Muscle layer of duodenum (tissue), 2 donors: ENCODE results near the gene C4A.

Experiments used
- H3K27ac ChIP-seq: one replicate; pipeline ENCODE4 v1.7.0; 2013; ENCODE audit warnings: mild to moderate bottlenecking, low read length
- H3K27me3 ChIP-seq: one replicate; pipeline ENCODE4 v1.7.0; 2013; ENCODE audit warnings: low read depth, mild to moderate bottlenecking, control low read depth, low read length
- H3K36me3 ChIP-seq, 2 donors: one replicate each; pipeline ENCODE4 v1.7.0; 2013; ENCODE audit warnings: low read length in 2 of 2, control low read depth in 1 of 2, mild to moderate bottlenecking in 1 of 2; ENCODE audit not compliant: insufficient read depth in 2 of 2, control insufficient read depth in 1 of 2
- H3K4me1 ChIP-seq, 2 donors: one replicate each; pipeline ENCODE4 v1.7.0; 2013; ENCODE audit warnings: low read length in 2 of 2, mild to moderate bottlenecking in 2 of 2, control low read depth in 1 of 2, moderate library complexity in 1 of 2; ENCODE audit not compliant: insufficient read depth in 2 of 2, control insufficient read depth in 1 of 2
- H3K4me3 ChIP-seq, 2 donors: one replicate each; pipeline ENCODE4 v1.7.0; 2013; ENCODE audit warnings: low read length in 2 of 2, low read depth in 1 of 2, mild to moderate bottlenecking in 1 of 2
- H3K9me3 ChIP-seq, 2 donors: one replicate each; pipeline ENCODE4 v1.7.0; 2013; ENCODE audit warnings: low read length in 2 of 2, control low read depth in 1 of 2, mild to moderate bottlenecking in 1 of 2; ENCODE audit not compliant: control insufficient read depth in 1 of 2
- donor health status: healthy.

Gene C4A

GRCh38 chr6:31947864-31948263 is 34.0 kb upstream of the C4A start:
- H3K27ac ChIP-seq, result no peak overlapping the region
- H3K4me3 ChIP-seq, result no peak overlapping the region
- no peaks in the 10 kb centered on the region for H3K9me3 ChIP-seq
- H3K27me3 ChIP-seq, result no peaks in the 10 kb centered on the region
- H3K36me3 ChIP-seq, result peaks cover 14 to 15% of the 10 kb centered on the region in 2 donors
- peaks cover 5 to 14% of the 10 kb centered on the region in 2 donors for H3K4me1 ChIP-seq

- Histone ChIP-seq H3K36me3 (peaks cover 18 to 19% of the 10 kb centered on the region in 2 donors), H3K27me3 (no peaks in the 10 kb centered on the region), H3K4me3 (no peak overlapping the region), H3K27ac (no peak overlapping the region), H3K9me3 (no peaks in the 10 kb centered on the region), H3K4me1 (peaks cover 5 to 14% of the 10 kb centered on the region in 2 donors)
These were observed 33.6 kb upstream of the C4A start for GRCh38 chr6:31948306-31948705.

GRCh38 chr6:31948753-31949413 is 33.0 kb upstream of the C4A start:
- Histone ChIP-seq H3K36me3 (peaks cover 24 to 25% of the 10 kb centered on the region in 2 donors), H3K4me1 (peaks cover 5 to 14% of the 10 kb centered on the region in 2 donors), H3K27me3 (no peaks in the 10 kb centered on the region), H3K4me3 (no peak overlapping the region), H3K9me3 (no peaks in the 10 kb centered on the region), H3K27ac (no peak overlapping the region)

GRCh38 chr6:31949926-31950548 is 31.8 kb upstream of the C4A start:
- Histone ChIP-seq H3K4me1 (peaks cover 5 to 9% of the 10 kb centered on the region in 2 donors), H3K9me3 (no peaks in the 10 kb centered on the region), H3K27ac (no peak overlapping the region), H3K36me3 (peaks cover 36% of the 10 kb centered on the region in 2 donors), H3K27me3 (no peaks in the 10 kb centered on the region), H3K4me3 (no peak overlapping the region)

- no peaks in the 10 kb centered on the region for H3K9me3 ChIP-seq
- H3K36me3 ChIP-seq, result peaks cover 47 to 51% of the 10 kb centered on the region in 2 donors
- no peaks in the 10 kb centered on the region for H3K27me3 ChIP-seq
- H3K4me3 ChIP-seq, result no peak overlapping the region
- H3K27ac ChIP-seq, result no peak overlapping the region
- H3K4me1 ChIP-seq, result peaks cover 0 to under 1% of the 10 kb centered on the region in 2 donors
These were observed 29.6 kb upstream of the C4A start for GRCh38 chr6:31952140-31952805.

- H3K27me3 ChIP-seq, result no peaks in the 10 kb centered on the region
- H3K4me3 ChIP-seq, result no peak overlapping the region
- peaks cover 47 to 51% of the 10 kb centered on the region in 2 donors for H3K36me3 ChIP-seq
- H3K9me3 ChIP-seq, result no peaks in the 10 kb centered on the region
- H3K4me1 ChIP-seq, result peaks cover 2 to 7% of the 10 kb centered on the region in 2 donors
- no peak overlapping the region for H3K27ac ChIP-seq
These were observed 29.0 kb upstream of the C4A start for GRCh38 chr6:31952890-31953289.

- Histone ChIP-seq H3K27me3 (no peaks in the 10 kb centered on the region), H3K36me3 (peaks cover 47 to 51% of the 10 kb centered on the region in 2 donors), H3K9me3 (no peaks in the 10 kb centered on the region), H3K27ac (no peak overlapping the region), H3K4me3 (no peak overlapping the region), H3K4me1 (peaks cover 9 to 17% of the 10 kb centered on the region in 2 donors)
These were observed 27.3 kb upstream of the C4A start for GRCh38 chr6:31954511-31954910.

- Histone ChIP-seq H3K4me3 (no peak overlapping the region), H3K36me3 (peaks cover 55 to 63% of the 10 kb centered on the region in 2 donors), H3K27me3 (no peaks in the 10 kb centered on the region), H3K9me3 (no peaks in the 10 kb centered on the region), H3K27ac (no peak overlapping the region), H3K4me1 (peaks cover 14 to 21% of the 10 kb centered on the region in 2 donors)
These were observed 25.1 kb upstream of the C4A start for GRCh38 chr6:31956796-31957195.

GRCh38 chr6:31958412-31958740 is 23.5 kb upstream of the C4A start:
- Histone ChIP-seq H3K4me1 (peaks cover 14 to 21% of the 10 kb centered on the region in 2 donors), H3K4me3 (peak overlapping the region; percentile 87 to 97), H3K27me3 (no peaks in the 10 kb centered on the region), H3K36me3 (peaks cover 59 to 65% of the 10 kb centered on the region in 2 donors), H3K9me3 (no peaks in the 10 kb centered on the region), H3K27ac (peak overlapping the region; percentile 95)

GRCh38 chr6:31958741-31959739 is 22.8 kb upstream of the C4A start, which contains the start of the genes NELFE and SKIC2:
Gene NELFE, minus strand, starts transcription at chr6:31958971. Its CDS starts 525 bp downstream, at chr6:31958446.
Gene SKIC2, plus strand, starts transcription at chr6:31959175. Its CDS starts 18 bp downstream, at chr6:31959193.
- Histone ChIP-seq H3K27me3 (no peaks in the 10 kb centered on the region), H3K4me1 (peaks cover 14 to 21% of the 10 kb centered on the region in 2 donors), H3K4me3 (peak within 1 kb of the TSS; percentile 87 to 97), H3K27ac (peak within 1 kb of the TSS; percentile 95), H3K9me3 (no peaks in the 10 kb centered on the region), H3K36me3 (peaks cover 59 to 65% of the 10 kb centered on the region in 2 donors)
